Hair follicular keratinocyte (primary cell): Measurements from ENCODE around the gene ZNF732. TPM values are rescaled to one million over a fixed set of nuclear protein-coding genes. Genes with fewer than 3 reads are reported as not detected.

Source experiments
- total RNA-seq: library from RNA; depleted of rRNA; stranded (reverse); fragments of >200 nt; gene quantifications from 2 replicates; pipeline ENCODE4 v1.2.3, GENCODE V29; 2015

The ZNF732 gene
- 1.2 and 1.4 TPM in 2 replicates for total RNA-seq

GRCh38 chr4:304969-305680, at the start of gene ZNF732:
TSS of gene ZNF732 (minus strand) at chr4:305474. CDS start at chr4:305310, 164 bp downstream.

GRCh38 chr4:337143-337931, 32.1 kb upstream of the ZNF732 start, which contains the start of gene ZNF141:
TSS of gene ZNF141 (plus strand) at chr4:337814. CDS start at chr4:337984, 170 bp downstream.

Other genes with a start within 250 kb of the ZNF732 start
- gene ZNF718, start 181.0 kb downstream of the ZNF732 start, total RNA-seq, result 2.3 and 3.4 TPM in 2 replicates
- gene ZNF141, start 32.3 kb upstream of the ZNF732 start, total RNA-seq, result 1.9 and 3.1 TPM in 2 replicates
- gene ZNF721, start 193.7 kb upstream of the ZNF732 start, total RNA-seq, result 10.6 and 11.5 TPM in 2 replicates
- gene PIGG, start 193.7 kb upstream of the ZNF732 start, total RNA-seq, result 24.9 and 27.9 TPM in 2 replicates